K562 (cell line): ENCODE results near the gene CAB39.

ENCODE experiments used
- ATF3 ChIP-seq, 2 experiments: fragments of 450-650 bp in 1 of 2; sonication (generic) in 1 of 2; formaldehyde crosslinking in 1 of 2; IDR thresholded peaks in 1 of 2; conservative IDR thresholded peaks in 1 of 2; 2 replicates each; pipeline versions ENCODE4 v1.6.1 to v1.8.1; 2016 to 2023; ENCODE audit warnings: mild to moderate bottlenecking in 2 of 2, moderate library complexity in 2 of 2, inconsistent platforms in 1 of 2, missing genetic modification reagents in 1 of 2
- CREM ChIP-seq: IDR thresholded peaks from 2 replicates; pipeline ENCODE4 v1.6.1; 2014; ENCODE audit warnings: antibody characterized with exemption, low read depth
- CTCF ChIP-seq, 3 experiments: IDR thresholded peaks in 2 of 3; conservative IDR thresholded peaks in 1 of 3; 2 replicates each; pipeline ENCODE4 v1.5.1; 2011 to 2012; ENCODE audit warnings: low read length in 3 of 3, mild to moderate bottlenecking in 3 of 3, control low read depth in 2 of 3, improper control_type of control experiment in 1 of 3, inconsistent platforms in 1 of 3, low read depth in 1 of 3, mixed read lengths in 1 of 3, moderate library complexity in 1 of 3; ENCODE audit not compliant: insufficient read depth in 2 of 3
- ETV6 ChIP-seq, 3 experiments: fragments of 150-350 bp in 1 of 3; sonication (generic) in 1 of 3; formaldehyde crosslinking in 1 of 3; IDR thresholded peaks; 2 replicates each; pipeline versions ENCODE4 v1.6.1 to v1.8.0; 2014 to 2022; ENCODE audit warnings: borderline replicate concordance in 2 of 3, low read depth in 2 of 3, antibody characterized with exemption in 1 of 3, low read length in 1 of 3, mild to moderate bottlenecking in 1 of 3, missing genetic modification reagents in 1 of 3
- EZH2 ChIP-seq: IDR thresholded peaks from 2 replicates; pipeline ENCODE4 v1.6.1; 2012; ENCODE audit warnings: low read depth, mild to moderate bottlenecking, inconsistent platforms, low read length, borderline replicate concordance
- FOXJ3 ChIP-seq: sonication (generic); formaldehyde crosslinking; IDR thresholded peaks from 2 replicates; pipeline ENCODE4 v1.4.0; 2020; ENCODE audit warnings: mild to moderate bottlenecking, missing genetic modification reagents
- GABPA ChIP-seq: fragments of 200-800 bp; sonication (Bioruptor generic); conservative IDR thresholded peaks from 2 replicates; pipeline ENCODE4 v1.6.1; 2016; ENCODE audit warnings: low read depth, missing genetic modification characterization, missing compliant biosample characterization
- HNRNPUL1 ChIP-seq: fragments of 200-400 bp; formaldehyde crosslinking; IDR thresholded peaks from 2 replicates; pipeline ENCODE4 v1.6.1; 2017; ENCODE audit warnings: low read length
- POLR2AphosphoS2 ChIP-seq: IDR thresholded peaks from 2 replicates; pipeline ENCODE4 v1.6.1; 2012; ENCODE audit warnings: low read length, improper control_type of control experiment
- ZBTB1 ChIP-seq: sonication (generic); formaldehyde crosslinking; IDR thresholded peaks from 2 replicates; pipeline ENCODE4 v1.8.1; 2023; ENCODE audit warnings: missing genetic modification reagents, low read depth, mild to moderate bottlenecking, borderline replicate concordance
- ZNF655 ChIP-seq: fragments of 250-450 bp; sonication (Bioruptor Pico); IDR thresholded peaks from 2 replicates; pipeline ENCODE4 v1.5.0; 2021
- ZSCAN29 ChIP-seq: fragments of 450-650 bp; IDR thresholded peaks from 2 replicates; pipeline ENCODE4 v1.6.1; 2017

- no peak for TF ChIP-seq FOXJ3 (CRISPR knock-in tag)
- no peak for TF ChIP-seq CTCF (IDR thresholded peaks at IDR 0.05 in 2 of 3, conservative IDR thresholded peaks at IDR 0.05 in 1 of 3; ENCODE audit: insufficient read depth in 2 of 3, low read depth in 1 of 3, low read length in 3 of 3)
- no peak for TF ChIP-seq ETV6 (IDR thresholded peaks at IDR 0.05; ENCODE audit: borderline replicate concordance in 1 of 2, low read depth in 2 of 2, low read length in 1 of 2)
- no peak for TF ChIP-seq ETV6 (CRISPR knock-in tag; IDR thresholded peaks at IDR 0.05; ENCODE audit: borderline replicate concordance)
- TF ChIP-seq ATF3 (IDR thresholded peaks at IDR 0.05), result no peak
- no peak for TF ChIP-seq ATF3 (CRISPR knock-in tag; conservative IDR thresholded peaks at IDR 0.05)
- TF ChIP-seq GABPA (tag), result no peak
- TF ChIP-seq HNRNPUL1, result no peak
- TF ChIP-seq ZBTB1, result no peak
- no peak for TF ChIP-seq POLR2AphosphoS2
- no peak for TF ChIP-seq ZNF655
- no peak for TF ChIP-seq CREM
- no peak for TF ChIP-seq ZSCAN29
- no peak for TF ChIP-seq EZH2
Observed at GRCh38 chr2:230868947-230869913, 156.6 kb downstream of the CAB39 start.
